ENCODE data around the gene CHP1. TPM values are rescaled to one million over a fixed set of nuclear protein-coding genes. Genes with fewer than 3 reads are reported as not detected.
"Not testable (repeated sequence)": the region's sequence is repeated elsewhere in the genome, so short reads cannot be mapped to it uniquely, and the experiment has no call there.

Gene CHP1
- total and polyA plus RNA-seq, 2 donors (not counting 1 experiment from before 2014, with no cell fraction given), result 14.2 to 39.9 TPM

GRCh38 chr15:41320805-41321330 lies 89.8 kb downstream of the CHP1 start:
- H3K79me2 ChIP-seq (ENCODE audit: control insufficient read depth, insufficient read depth, low read length); CTCF ChIA-PET; H3K9ac ChIP-seq (ENCODE audit: low read length); H3K4me3 Mint-ChIP-seq; ATAC-seq (ENCODE audit: low read depth); H3K9me3 Mint-ChIP-seq (ENCODE audit: insufficient read depth); intact Hi-C loops (cut with micrococcal nuclease); H3K4me2 ChIP-seq (replicated peaks; ENCODE audit: low read depth, low read length, poor library complexity, severe bottlenecking); POLR2A ChIA-PET; H3K36me3 ChIP-seq (replicated peaks in 1 of 2; ENCODE audit: control extremely low read depth in 1 of 2, control insufficient read depth in 1 of 2, extremely low read depth in 1 of 2, insufficient read depth in 2 of 2, low read length in 1 of 2); H4K20me1 ChIP-seq (ENCODE audit: control insufficient read depth, insufficient read depth, low read length, poor library complexity, severe bottlenecking); H3K27me3 ChIP-seq (replicated peaks in 1 of 4; ENCODE audit: control extremely low read depth in 1 of 4, control insufficient read depth in 3 of 4, insufficient read depth in 4 of 4, low read length in 3 of 4); DNase-seq; H3K27ac Mint-ChIP-seq; H3K9me3 ChIP-seq (ENCODE audit: control extremely low read depth in 1 of 3, control insufficient read depth in 2 of 3, insufficient read depth in 1 of 3, low read length in 2 of 3); H2AFZ ChIP-seq (ENCODE audit: insufficient read depth, low read depth, low read length, poor library complexity, severe bottlenecking); H3K27ac ChIP-seq (ENCODE audit: low read length in 2 of 2); H3K4me1 ChIP-seq (ENCODE audit: control insufficient read depth in 2 of 2, insufficient read depth in 2 of 2, low read length in 2 of 2); H3K4me3 ChIP-seq (ENCODE audit: control extremely low read depth in 1 of 5, extremely low read depth in 1 of 5, insufficient read depth in 1 of 5, low read depth in 2 of 5, low read length in 4 of 5); H3K4me1 Mint-ChIP-seq; H3K27me3 Mint-ChIP-seq: not testable (repeated sequence)
- WGBS (ENCODE audit: insufficient coverage), result 99% methylated on average over 16 of the region's 39 CpGs

- H3K27ac Mint-ChIP-seq, result no peak overlapping the region
- H3K27me3 Mint-ChIP-seq, result no peaks in the 10 kb centered on the region
- H3K4me3 Mint-ChIP-seq, result no peak overlapping the region
- H3K4me1 ChIP-seq (ENCODE audit: control insufficient read depth in 2 of 2, insufficient read depth in 2 of 2, low read length in 2 of 2), result no peaks in the 10 kb centered on the region
- DNase-seq, result no peak
- H3K27me3 ChIP-seq (replicated peaks in 1 of 4; ENCODE audit: control extremely low read depth in 1 of 4, control insufficient read depth in 3 of 4, insufficient read depth in 4 of 4, low read length in 3 of 4), result no peaks in the 10 kb centered on the region
- TF ChIP-seq CTCF (IDR thresholded peaks at IDR 0.05), result no peak
- TF ChIP-seq EZH2 (IDR thresholded peaks at IDR 0.05; ENCODE audit: borderline replicate concordance, insufficient read depth, low read depth, low read length, poor library complexity, severe bottlenecking), result no peak
- no peaks in the 10 kb centered on the region for H3K9me3 ChIP-seq (ENCODE audit: control extremely low read depth in 1 of 3, control insufficient read depth in 2 of 3, insufficient read depth in 1 of 3, low read length in 2 of 3)
- POLR2A ChIA-PET, result no interaction called here
- no peak overlapping the region for H2AFZ ChIP-seq (ENCODE audit: insufficient read depth, low read depth, low read length, poor library complexity, severe bottlenecking)
- no peaks in the 10 kb centered on the region for H3K79me2 ChIP-seq (ENCODE audit: control insufficient read depth, insufficient read depth, low read length)
- H3K4me2 ChIP-seq (replicated peaks; ENCODE audit: low read depth, low read length, poor library complexity, severe bottlenecking), result no peak overlapping the region
- no peak for ATAC-seq (ENCODE audit: low read depth)
- no peaks in the 10 kb centered on the region for H3K9me3 Mint-ChIP-seq (ENCODE audit: insufficient read depth)
- H3K4me3 ChIP-seq (ENCODE audit: control extremely low read depth in 1 of 5, extremely low read depth in 1 of 5, insufficient read depth in 1 of 5, low read depth in 2 of 5, low read length in 4 of 5), result no peak overlapping the region
- H3K27ac ChIP-seq (ENCODE audit: low read length in 2 of 2), result no peak overlapping the region
- 100% methylated on average over 1 of the region's 1 CpG for WGBS (ENCODE audit: insufficient coverage)
- no peaks in the 10 kb centered on the region for H3K4me1 Mint-ChIP-seq
- H3K9ac ChIP-seq (ENCODE audit: low read length), result no peak overlapping the region
- intact Hi-C loops (cut with micrococcal nuclease), result no loop called here
- no peaks in the 10 kb centered on the region for H4K20me1 ChIP-seq (ENCODE audit: control insufficient read depth, insufficient read depth, low read length, poor library complexity, severe bottlenecking)
- CTCF ChIA-PET, result no interaction called here
- H3K36me3 ChIP-seq (replicated peaks in 1 of 2; ENCODE audit: control extremely low read depth in 1 of 2, control insufficient read depth in 1 of 2, extremely low read depth in 1 of 2, insufficient read depth in 2 of 2, low read length in 1 of 2), result peaks cover 0 to 1% of the 10 kb centered on the region in 2 experiments
These were observed 92.5 kb downstream of the CHP1 start for GRCh38 chr15:41323611-41324010.
